ENCODE measurements around the gene RAB5B. TPM values are rescaled to one million over a fixed set of nuclear protein-coding genes. Genes with fewer than 3 reads are reported as not detected.

The RAB5B gene
- total RNA-seq, 1 experiment from 2014 or later: 55.0 TPM

- no peak for TF ChIP-seq ESRRA (CRISPR knock-in tag; IDR thresholded peaks at IDR 0.05; ENCODE audit: borderline replicate concordance)
- peak; percentile 96 for TF ChIP-seq ZNF121 (CRISPR knock-in tag; IDR thresholded peaks at IDR 0.05)
- no peak for TF ChIP-seq EMX1 (CRISPR knock-in tag; IDR thresholded peaks at IDR 0.05)
- TF ChIP-seq ZNF671 (CRISPR knock-in tag; IDR thresholded peaks at IDR 0.05): no peak
- no peak for TF ChIP-seq FOXJ3 (CRISPR knock-in tag; IDR thresholded peaks at IDR 0.05; ENCODE audit: borderline replicate concordance)
Measured at GRCh38 chr12:55927588-55928502, 46.0 kb upstream of the RAB5B start, which contains the start of gene PYM1 (continued).

- no peak for ATAC-seq
- no peak for TF ChIP-seq ZMAT4 (CRISPR knock-in tag; IDR thresholded peaks at IDR 0.05)
- no peak for TF ChIP-seq IRF1 (CRISPR knock-in tag; IDR thresholded peaks at IDR 0.05)
- TF ChIP-seq FOXJ3 (CRISPR knock-in tag; IDR thresholded peaks at IDR 0.05; ENCODE audit: borderline replicate concordance): no peak
- TF ChIP-seq ZNF532 (CRISPR knock-in tag; IDR thresholded peaks at IDR 0.05; ENCODE audit: borderline replicate concordance): no peak
- TF ChIP-seq FOXP1 (CRISPR knock-in tag; IDR thresholded peaks at IDR 0.05; ENCODE audit: borderline replicate concordance): no peak
- no peak for TF ChIP-seq SOX15 (CRISPR knock-in tag; IDR thresholded peaks at IDR 0.05)
- no peak for TF ChIP-seq ZNF138 (CRISPR knock-in tag; conservative IDR thresholded peaks at IDR 0.05)
- no peaks in the 10 kb centered on the region for H3K9me3 Mint-ChIP-seq
- DNase-seq (ENCODE audit: low spot score): no peak
- peak overlapping the region; percentile 84 for H3K27ac Mint-ChIP-seq
- CTCF ChIA-PET: interaction anchor here (2.0 to 5.0 kb wide), 4 partner anchors 10 to 191 kb away, joined by 17 to 40 read pairs (median 31); no protein-coding TSS in a partner anchor
- peaks cover 49% of the 10 kb centered on the region for H3K4me1 Mint-ChIP-seq
- peaks cover 33% of the 10 kb centered on the region for H3K27me3 Mint-ChIP-seq (ENCODE audit: low read depth)
- peaks cover 15% of the 10 kb centered on the region for H3K36me3 Mint-ChIP-seq
- peak overlapping the region; percentile 94 for H3K4me3 Mint-ChIP-seq
- POLR2A ChIA-PET: no interaction called here
Measured at GRCh38 chr12:55929306-55929791, 44.5 kb upstream of the RAB5B start.

GRCh38 chr12:55930771-55931316 is 43.0 kb upstream of the RAB5B start, which contains the start of gene DGKA:
Gene DGKA (plus strand): TSS chr12:55931162. CDS start chr12:55936504, 5,342 bp downstream.
- TF ChIP-seq CTCF (IDR thresholded peaks at IDR 0.05): 0 out of 2 replicates have a peak, but pooled peaks have one; percentile 14
- no peak for TF ChIP-seq E2F4 (CRISPR knock-in tag; IDR thresholded peaks at IDR 0.05; ENCODE audit: borderline replicate concordance, low read depth)
- 0 out of 2 replicates have a peak, but pooled peaks have one; percentile 11 for TF ChIP-seq MAX (CRISPR knock-in tag; IDR thresholded peaks at IDR 0.05)
- TF ChIP-seq ESRRA (CRISPR knock-in tag; IDR thresholded peaks at IDR 0.05; ENCODE audit: borderline replicate concordance): no peak
- DNase-seq (ENCODE audit: low spot score) (peak; percentile 55), ATAC-seq (peak; percentile 5; the same call in 1 of the 2 replicates)
- peaks cover 40% of the 10 kb centered on the region for H3K4me1 Mint-ChIP-seq
- H3K36me3 Mint-ChIP-seq: peaks cover 4% of the 10 kb centered on the region; the same call in 1 of the 2 replicates
- peak within 1 kb of the TSS; percentile 85 for H3K4me3 Mint-ChIP-seq
- ChIA-PET CTCF (interaction anchor here (0.6 to 4.9 kb wide), 22 partner anchors 9 to 211 kb away, joined by 3 to 40 read pairs (median 5); partner anchors contain the start of genes DNAJC14, ORMDL2, PMEL and RAB5B), POLR2A (interaction anchor here (1.1 to 1.5 kb wide), 3 partner anchors 43 to 101 kb away, joined by 3 to 5 read pairs (median 4); partner anchors contain the start of genes DNAJC14 and RAB5B)
- H3K9me3 Mint-ChIP-seq: no peaks in the 10 kb centered on the region
- peaks cover 48% of the 10 kb centered on the region for H3K27me3 Mint-ChIP-seq (ENCODE audit: low read depth)
- peak within 1 kb of the TSS; percentile 91 for H3K27ac Mint-ChIP-seq

Measured in WTC11 (cell line).